Subcutaneous abdominal adipose tissue (tissue), 5 donors: ENCODE results near the gene PROS1.
"Not testable (repeated sequence)": the region's sequence is repeated elsewhere in the genome, so short reads cannot be mapped to it uniquely, and the experiment has no call there.

Experiments
- H3K27ac ChIP-seq: one replicate; pipeline ENCODE4 v1.7.0; 2013; ENCODE audit warnings: low read depth, mild to moderate bottlenecking, inconsistent platforms, low read length, moderate library complexity
- H3K27me3 ChIP-seq, 5 donors: one replicate each; pipeline ENCODE4 v1.7.0; 2013; ENCODE audit warnings: low read length in 5 of 5, inconsistent platforms in 1 of 5; ENCODE audit not compliant: control insufficient read depth in 5 of 5, insufficient read depth in 4 of 5
- H3K36me3 ChIP-seq, 5 donors: one replicate each; pipeline ENCODE4 v1.7.0; 2013; ENCODE audit warnings: low read length in 5 of 5; ENCODE audit not compliant: control insufficient read depth in 5 of 5, insufficient read depth in 5 of 5
- H3K4me1 ChIP-seq, 5 donors: one replicate each; pipeline ENCODE4 v1.7.0; 2013; ENCODE audit warnings: low read length in 5 of 5, mild to moderate bottlenecking in 3 of 5, moderate library complexity in 1 of 5; ENCODE audit not compliant: control insufficient read depth in 5 of 5, insufficient read depth in 5 of 5
- H3K4me3 ChIP-seq, 5 donors: one replicate each; pipeline ENCODE4 v1.7.0; 2013; ENCODE audit warnings: low read length in 5 of 5, low read depth in 1 of 5
- H3K9ac ChIP-seq, 5 donors: one replicate each; pipeline ENCODE4 v1.7.0; 2013; ENCODE audit warnings: low read length in 5 of 5, mild to moderate bottlenecking in 4 of 5, moderate library complexity in 3 of 5
- H3K9me3 ChIP-seq, 5 donors: one replicate each; pipeline ENCODE4 v1.7.0; 2013; ENCODE audit warnings: low read length in 5 of 5; ENCODE audit not compliant: control insufficient read depth in 5 of 5
- donor health status: healthy.
- donor health status: healthy.
- donor health status: healthy.
- donor health status: healthy.
- donor health status: healthy.

The PROS1 gene

DNA sequence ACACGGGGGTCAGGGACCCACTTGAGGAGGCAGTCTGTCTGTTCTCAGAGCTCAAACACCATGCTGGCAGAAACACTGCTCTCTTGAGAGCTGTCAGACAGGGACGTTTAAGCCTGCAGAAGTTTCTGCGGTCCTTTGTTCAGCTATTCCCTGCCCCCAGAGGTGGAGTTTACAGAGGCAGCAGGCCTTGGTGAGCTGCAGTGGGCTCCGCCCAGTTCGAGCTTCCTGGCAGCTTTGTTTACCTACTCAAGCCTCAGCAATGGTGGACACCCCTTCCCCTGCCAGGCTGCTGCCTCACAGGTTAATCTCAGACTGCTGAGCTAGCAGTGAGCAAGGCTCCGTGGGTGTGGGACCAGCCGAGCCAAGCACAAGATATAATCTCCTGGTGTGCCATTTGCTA, 121.5 kb downstream of the PROS1 start:
- not testable (repeated sequence) for H3K4me1 ChIP-seq, H3K9me3 ChIP-seq, H3K4me3 ChIP-seq, H3K9ac ChIP-seq, H3K27ac ChIP-seq, H3K36me3 ChIP-seq, H3K27me3 ChIP-seq

DNA sequence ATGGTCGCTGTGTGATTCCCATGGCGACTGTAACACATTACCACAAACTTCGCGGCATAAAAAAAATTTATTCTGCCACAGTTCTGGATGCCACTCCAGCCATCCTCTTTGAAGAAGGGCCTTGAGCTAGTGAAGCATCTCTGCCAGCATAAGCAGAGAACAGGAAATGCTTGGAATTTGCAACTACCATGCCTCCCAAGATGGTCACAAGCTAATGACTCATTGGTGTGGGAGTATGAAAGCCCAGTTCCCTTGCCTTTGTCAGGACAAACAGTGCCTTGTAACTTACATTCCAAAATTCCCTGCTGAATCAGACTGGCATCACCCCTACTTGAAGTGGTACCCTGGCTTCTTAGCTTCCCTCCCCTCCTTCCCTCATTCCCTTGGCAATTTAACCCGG, 129.7 kb downstream of the PROS1 start:
- no peaks in the 10 kb centered on the region for H3K9me3 ChIP-seq

DNA sequence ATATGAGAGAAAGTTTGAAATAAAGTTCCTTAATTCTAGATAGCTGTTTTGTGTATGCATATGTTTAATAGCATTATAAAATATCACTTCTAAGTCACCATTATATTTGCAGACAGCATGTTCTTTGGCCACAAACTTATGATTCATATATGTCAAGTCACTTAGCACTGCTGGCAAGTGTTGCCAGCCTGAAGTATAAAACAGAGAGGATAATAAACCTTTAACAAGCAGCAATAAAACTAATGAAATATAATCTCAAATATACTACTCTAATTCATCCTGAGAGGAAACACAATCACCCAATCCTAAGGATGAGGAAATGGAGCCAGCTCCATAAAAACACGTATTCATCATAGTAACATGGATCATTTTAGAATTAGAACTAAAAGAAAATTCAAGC, 134.5 kb downstream of the PROS1 start:
- H3K27me3 ChIP-seq, H3K4me3 ChIP-seq, H3K4me1 ChIP-seq, H3K9me3 ChIP-seq, H3K9ac ChIP-seq, H3K36me3 ChIP-seq, H3K27ac ChIP-seq: not testable (repeated sequence)

More for the DNA sequence above, 129.7 kb downstream of the PROS1 start:
- H3K36me3 ChIP-seq: no peaks in the 10 kb centered on the region
- H3K27me3 ChIP-seq: no peaks in the 10 kb centered on the region
- H3K4me3 ChIP-seq: no peak overlapping the region
- peaks cover 0 to 3% (median 0%) of the 10 kb centered on the region in 5 donors for H3K4me1 ChIP-seq
- H3K27ac ChIP-seq: no peak overlapping the region
- no peak overlapping the region for H3K9ac ChIP-seq
